ENCODE results near the gene CCDC116.

Gene CCDC116

DNA sequence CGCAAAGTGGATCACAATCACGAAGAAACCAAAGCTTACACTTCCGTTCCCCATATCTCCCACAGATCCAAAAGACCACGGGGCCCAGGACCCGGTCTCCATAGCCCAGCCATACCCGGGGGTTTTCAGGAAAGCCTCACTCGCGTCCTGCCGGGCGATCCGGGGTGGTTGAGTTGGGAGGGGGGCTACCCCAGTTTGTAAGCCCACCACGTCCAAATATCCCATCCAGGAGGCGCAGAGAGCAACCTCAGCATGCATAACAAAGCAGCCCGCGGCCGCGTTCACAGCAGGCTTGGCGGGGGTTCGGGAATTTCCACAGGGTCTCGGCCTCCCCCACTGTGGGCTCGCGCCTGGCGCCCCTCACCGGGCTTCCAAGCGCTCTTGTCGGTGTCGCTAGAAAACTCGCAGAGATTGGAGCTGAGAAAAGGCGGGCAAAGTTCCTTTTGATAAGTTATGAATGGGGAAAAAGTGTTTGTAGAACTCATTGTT lies 19.0 kb downstream of the CCDC116 start:
- no peak; the same call in 1 of the 2 replicates for TF ChIP-seq POU2F2 (IDR thresholded peaks at IDR 0.05; ENCODE audit: low read depth, low read length)
- no peak for TF ChIP-seq POLR2A (IDR thresholded peaks at IDR 0.05; ENCODE audit: low read depth, low read length)
- TF ChIP-seq PAX5 (IDR thresholded peaks at IDR 0.05; ENCODE audit: insufficient read depth, low read length, severe bottlenecking), result no peak
- no peak for TF ChIP-seq POLR2AphosphoS5 (IDR thresholded peaks at IDR 0.05; ENCODE audit: low read depth, low read length)
- TF ChIP-seq SPI1 (IDR thresholded peaks at IDR 0.05; ENCODE audit: low read depth, low read length), result no peak
- no peak for TF ChIP-seq TAF1 (IDR thresholded peaks at IDR 0.05; ENCODE audit: low read depth, low read length)
- no peak for FAIRE-seq
- DNase-seq (ENCODE audit: insufficient read length, low spot score), result no peak

DNA sequence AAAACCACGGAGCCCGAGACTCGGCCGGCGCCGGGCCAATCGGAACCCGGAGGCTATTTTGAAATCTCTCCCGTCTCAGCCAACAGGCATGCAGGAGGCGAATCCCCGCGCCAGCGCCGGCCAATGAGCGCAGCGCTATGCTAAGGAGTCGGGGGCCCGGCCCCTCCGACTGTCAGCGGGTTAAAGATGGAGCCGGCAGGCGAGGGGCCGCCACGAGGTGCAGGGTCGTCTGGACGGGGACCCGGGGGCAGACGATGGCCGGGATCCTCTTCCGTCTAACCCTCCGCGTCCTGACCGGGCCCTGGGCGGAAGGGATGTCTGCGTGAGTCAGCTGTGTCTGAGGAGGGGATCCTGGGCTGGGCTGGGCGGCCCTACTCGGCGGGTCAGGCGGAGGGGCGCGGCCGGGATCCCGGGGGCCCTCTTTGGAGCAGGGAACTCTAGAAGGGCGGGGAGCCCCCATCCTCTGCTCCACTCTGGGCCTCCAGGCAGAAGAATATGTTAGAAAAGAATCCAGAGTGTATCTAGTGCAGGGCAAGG lies 19.5 kb downstream of the CCDC116 start:
- FAIRE-seq, result peak; percentile 81
- DNase-seq (ENCODE audit: insufficient read length, low spot score), result peak; percentile 96
- TF ChIP-seq SPI1 (IDR thresholded peaks at IDR 0.05; ENCODE audit: low read depth, low read length) (no peak), TAF1 (IDR thresholded peaks at IDR 0.05; ENCODE audit: low read depth, low read length) (peak; percentile 59), POLR2AphosphoS5 (IDR thresholded peaks at IDR 0.05; ENCODE audit: low read depth, low read length) (peak; percentile 75; the same call in 1 of the 2 replicates), PAX5 (IDR thresholded peaks at IDR 0.05; ENCODE audit: insufficient read depth, low read length, severe bottlenecking) (no peak), POLR2A (IDR thresholded peaks at IDR 0.05; ENCODE audit: low read depth, low read length) (peak; percentile 61; the same call in 1 of the 2 replicates), POU2F2 (IDR thresholded peaks at IDR 0.05; ENCODE audit: low read depth, low read length) (no peak)

DNA sequence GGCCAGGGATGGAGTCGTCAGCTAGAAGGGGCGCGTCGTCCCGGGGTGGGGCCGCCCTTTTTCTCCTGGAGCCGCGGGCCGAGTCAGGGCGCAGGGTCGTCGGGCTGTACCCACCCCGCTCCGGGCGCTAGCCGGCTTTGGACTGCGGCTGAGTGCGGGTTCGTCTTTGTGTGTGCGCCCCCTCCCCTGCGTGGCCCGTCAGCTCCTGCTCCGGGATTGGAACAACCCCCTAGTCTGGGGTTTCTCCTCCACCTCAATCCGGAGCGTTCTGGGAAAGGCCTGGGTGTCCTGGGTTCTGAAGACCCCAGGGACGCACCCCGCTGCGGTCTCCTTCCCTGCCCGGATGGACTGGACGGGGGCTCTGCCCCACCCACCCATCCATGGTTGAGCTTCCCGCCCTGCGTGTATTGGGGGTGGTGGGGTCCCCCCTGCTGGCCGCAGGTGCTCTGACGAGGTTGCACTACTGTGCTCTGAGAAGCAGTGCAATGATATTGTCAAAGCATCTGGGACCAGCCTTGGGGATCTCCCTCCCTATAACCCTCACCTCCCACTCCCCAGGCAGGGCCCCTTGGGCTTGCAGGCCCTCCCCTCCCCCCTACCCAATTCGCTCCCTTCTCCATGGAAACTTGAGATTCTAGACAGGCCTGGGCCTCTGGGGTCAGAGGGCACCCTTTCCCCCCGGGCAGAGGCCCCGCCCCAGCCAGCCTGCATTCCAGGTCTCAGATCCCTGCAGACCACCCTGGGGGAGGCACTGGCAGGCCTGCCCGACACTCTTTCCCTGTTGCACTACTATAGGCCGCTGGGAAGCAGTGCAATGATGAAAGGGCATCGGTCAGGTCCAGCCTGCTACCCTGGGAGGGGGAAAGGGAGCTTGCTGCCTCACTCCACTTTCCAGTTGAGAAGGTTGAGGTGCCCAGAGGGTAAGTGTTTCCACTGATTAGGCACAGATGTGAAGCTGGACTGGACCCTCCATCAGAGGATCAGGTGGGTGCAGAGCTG lies 20.3 kb downstream of the CCDC116 start:
- DNase-seq (ENCODE audit: insufficient read length, low spot score) (no peak), FAIRE-seq (no peak)
- TF ChIP-seq POLR2AphosphoS5 (IDR thresholded peaks at IDR 0.05; ENCODE audit: low read depth, low read length), result no peak
- no peak for TF ChIP-seq POU2F2 (IDR thresholded peaks at IDR 0.05; ENCODE audit: low read depth, low read length)
- no peak for TF ChIP-seq PAX5 (IDR thresholded peaks at IDR 0.05; ENCODE audit: insufficient read depth, low read length, severe bottlenecking)
- TF ChIP-seq SPI1 (IDR thresholded peaks at IDR 0.05; ENCODE audit: low read depth, low read length), result no peak
- TF ChIP-seq POLR2A (IDR thresholded peaks at IDR 0.05; ENCODE audit: low read depth, low read length), result no peak
- TF ChIP-seq TAF1 (IDR thresholded peaks at IDR 0.05; ENCODE audit: low read depth, low read length), result no peak

DNA sequence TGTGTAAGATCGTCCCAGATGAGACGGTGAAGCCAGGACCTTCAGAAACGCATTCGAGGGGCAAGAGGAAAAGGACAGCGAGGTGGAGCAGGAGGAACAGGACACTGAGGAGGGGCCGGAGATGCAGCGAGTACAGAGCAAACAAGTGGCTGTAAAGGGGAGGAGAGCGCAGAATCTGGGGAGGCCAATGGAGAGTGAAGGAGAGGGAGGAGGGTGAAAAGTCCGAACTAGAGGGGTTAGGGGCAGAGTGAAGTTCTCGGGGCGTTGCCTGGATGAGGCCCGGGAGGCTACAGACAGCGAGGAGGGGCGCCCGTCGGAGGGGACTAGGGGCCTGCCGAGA lies 24.4 kb downstream of the CCDC116 start:
- FAIRE-seq, result peak; percentile 9
- no peak for DNase-seq (ENCODE audit: insufficient read length, low spot score)
- TF ChIP-seq PAX5 (IDR thresholded peaks at IDR 0.05; ENCODE audit: insufficient read depth, low read length, severe bottlenecking), result no peak
- no peak for TF ChIP-seq POLR2A (IDR thresholded peaks at IDR 0.05; ENCODE audit: low read depth, low read length)
- no peak for TF ChIP-seq TAF1 (IDR thresholded peaks at IDR 0.05; ENCODE audit: low read depth, low read length)
- no peak; the same call in 1 of the 2 replicates for TF ChIP-seq POLR2AphosphoS5 (IDR thresholded peaks at IDR 0.05; ENCODE audit: low read depth, low read length)
- no peak for TF ChIP-seq SPI1 (IDR thresholded peaks at IDR 0.05; ENCODE audit: low read depth, low read length)
- TF ChIP-seq POU2F2 (IDR thresholded peaks at IDR 0.05; ENCODE audit: low read depth, low read length), result no peak

DNA sequence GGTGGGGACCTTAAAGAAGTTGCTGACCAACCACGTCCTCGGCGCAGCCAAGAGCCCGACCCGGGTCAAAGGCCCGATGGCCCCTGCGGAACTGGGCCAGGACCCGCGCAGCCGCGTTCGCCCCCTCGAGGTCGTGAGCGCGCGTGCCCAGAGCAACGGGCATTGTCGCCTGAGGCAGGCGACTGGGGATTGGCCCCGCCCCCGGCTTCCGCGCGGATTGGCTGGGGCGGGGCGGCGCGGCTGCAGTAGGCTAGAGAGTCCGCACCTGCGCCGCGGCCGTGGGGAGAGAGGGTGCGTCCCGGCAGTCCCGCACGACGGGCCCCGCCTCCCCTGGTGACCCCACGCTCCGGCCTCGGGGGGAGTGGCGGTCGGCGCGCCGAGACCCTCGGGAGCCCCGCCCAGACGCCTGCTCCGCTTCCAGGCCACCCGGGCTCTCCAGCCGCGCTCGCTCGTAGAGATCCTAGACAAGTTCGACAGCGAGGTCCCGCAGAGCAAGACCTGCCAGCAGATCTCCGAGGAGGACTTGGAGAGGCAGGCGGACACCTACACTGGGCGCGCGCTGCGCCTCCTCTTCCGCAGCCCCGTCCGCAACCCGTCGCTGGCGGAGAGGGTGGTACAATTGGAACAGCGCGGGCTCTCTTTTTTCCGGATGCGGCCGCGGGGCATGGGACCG lies 24.9 kb downstream of the CCDC116 start:
- FAIRE-seq (peak; percentile 83), DNase-seq (ENCODE audit: insufficient read length, low spot score) (peak; percentile 97)

DNA sequence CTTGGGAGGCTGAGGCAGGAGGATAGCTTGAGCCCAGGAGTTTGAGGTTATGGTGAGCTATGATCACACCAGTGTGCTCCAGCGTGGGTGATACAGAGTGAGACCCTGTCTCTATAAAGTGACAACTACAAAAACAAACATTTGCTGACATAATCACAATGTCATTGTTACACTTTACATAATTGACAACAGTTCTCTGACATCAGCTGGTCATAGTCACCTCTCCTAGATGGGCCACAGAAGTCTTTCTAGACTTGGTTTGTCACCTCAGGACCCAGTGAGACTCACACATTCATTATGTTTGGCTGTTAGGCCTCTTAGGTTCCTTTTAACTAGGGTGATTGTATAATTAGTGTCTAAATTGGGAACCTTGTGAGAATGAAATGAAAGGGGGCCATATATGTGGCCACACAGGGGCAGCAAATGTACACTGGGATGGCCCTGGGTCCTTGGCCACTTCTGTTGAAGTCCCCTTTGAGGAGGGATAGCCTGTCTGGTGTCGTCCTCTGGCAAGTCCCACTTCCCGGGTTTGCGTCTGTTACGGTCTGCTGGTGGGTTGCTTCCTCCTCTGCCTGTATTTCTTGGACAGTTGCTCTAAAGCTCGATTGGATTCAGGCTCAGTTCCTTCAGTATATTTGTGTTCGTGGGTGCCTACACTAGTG lies 27.4 kb downstream of the CCDC116 start:
- DNase-seq (ENCODE audit: insufficient read length, low spot score) (no peak), FAIRE-seq (no peak)
- no peak for TF ChIP-seq TAF1 (IDR thresholded peaks at IDR 0.05; ENCODE audit: low read depth, low read length)
- no peak for TF ChIP-seq POLR2AphosphoS5 (IDR thresholded peaks at IDR 0.05; ENCODE audit: low read depth, low read length)
- no peak for TF ChIP-seq PAX5 (IDR thresholded peaks at IDR 0.05; ENCODE audit: insufficient read depth, low read length, severe bottlenecking)
- TF ChIP-seq POLR2A (IDR thresholded peaks at IDR 0.05; ENCODE audit: low read depth, low read length), result no peak
- TF ChIP-seq SPI1 (IDR thresholded peaks at IDR 0.05; ENCODE audit: low read depth, low read length), result no peak
- TF ChIP-seq POU2F2 (IDR thresholded peaks at IDR 0.05; ENCODE audit: low read depth, low read length), result no peak

More for the DNA sequence above, 24.9 kb downstream of the CCDC116 start:
- TF ChIP-seq POLR2A (IDR thresholded peaks at IDR 0.05; ENCODE audit: low read depth, low read length), result no peak
- TF ChIP-seq POLR2AphosphoS5 (IDR thresholded peaks at IDR 0.05; ENCODE audit: low read depth, low read length), result no peak; the same call in 1 of the 2 replicates
- no peak for TF ChIP-seq TAF1 (IDR thresholded peaks at IDR 0.05; ENCODE audit: low read depth, low read length)
- TF ChIP-seq PAX5 (IDR thresholded peaks at IDR 0.05; ENCODE audit: insufficient read depth, low read length, severe bottlenecking), result no peak
- no peak for TF ChIP-seq SPI1 (IDR thresholded peaks at IDR 0.05; ENCODE audit: low read depth, low read length)
- no peak for TF ChIP-seq POU2F2 (IDR thresholded peaks at IDR 0.05; ENCODE audit: low read depth, low read length)

DNA sequence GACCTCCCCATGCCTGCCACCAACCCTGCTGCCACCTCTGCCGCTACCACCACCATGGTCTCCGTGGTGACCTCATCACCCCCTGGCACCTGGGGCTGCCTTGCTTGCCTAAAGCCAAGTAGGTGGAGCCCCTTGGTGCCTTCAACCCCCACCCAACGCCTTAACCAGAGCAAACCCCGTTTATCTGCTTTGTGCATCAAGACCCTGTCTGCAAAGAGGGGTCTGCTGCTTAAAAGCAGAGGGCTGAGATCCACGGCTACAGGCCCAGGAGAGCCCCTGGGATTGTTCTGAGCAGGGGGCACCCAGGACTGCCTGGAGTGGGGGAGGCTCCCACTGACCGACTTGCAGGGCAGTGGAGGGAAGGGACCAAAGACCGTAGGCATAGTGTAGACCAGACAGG lies 28.3 kb downstream of the CCDC116 start:
- no peak for FAIRE-seq

DNA sequence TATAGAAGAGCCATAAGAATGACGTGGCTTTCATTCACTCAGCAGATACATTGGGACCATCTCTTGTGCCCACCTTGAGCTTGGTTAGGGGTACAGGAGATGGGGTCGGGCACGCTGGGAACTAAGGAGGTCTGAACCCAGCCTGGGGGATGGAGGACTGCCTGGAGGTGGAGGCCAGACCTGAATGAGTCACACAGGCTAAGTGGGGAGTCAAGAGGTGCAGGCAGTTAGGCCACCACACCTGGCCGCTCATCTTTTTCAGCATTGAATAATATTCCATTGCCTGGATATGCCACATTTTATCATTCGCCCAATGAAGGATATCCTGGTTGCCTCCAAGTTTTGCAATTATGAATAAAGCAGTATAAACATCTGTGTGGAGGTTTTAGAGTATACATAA lies 29.4 kb downstream of the CCDC116 start:
- FAIRE-seq (no peak), DNase-seq (ENCODE audit: insufficient read length, low spot score) (no peak)
- TF ChIP-seq PAX5 (IDR thresholded peaks at IDR 0.05; ENCODE audit: insufficient read depth, low read length, severe bottlenecking), result no peak

More for the DNA sequence above, 28.3 kb downstream of the CCDC116 start:
- TF ChIP-seq PAX5 (IDR thresholded peaks at IDR 0.05; ENCODE audit: insufficient read depth, low read length, severe bottlenecking) (no peak), TAF1 (IDR thresholded peaks at IDR 0.05; ENCODE audit: low read depth, low read length) (no peak), POU2F2 (IDR thresholded peaks at IDR 0.05; ENCODE audit: low read depth, low read length) (no peak), SPI1 (IDR thresholded peaks at IDR 0.05; ENCODE audit: low read depth, low read length) (no peak), POLR2AphosphoS5 (IDR thresholded peaks at IDR 0.05; ENCODE audit: low read depth, low read length) (no peak), POLR2A (IDR thresholded peaks at IDR 0.05; ENCODE audit: low read depth, low read length) (no peak)
- no peak for DNase-seq (ENCODE audit: insufficient read length, low spot score)
